K562 (cell line): ENCODE results near the gene KCNK18. TPM values are rescaled to one million over a fixed set of nuclear protein-coding genes. Genes with fewer than 3 reads are reported as not detected.

Experiments
- ATAC-seq: fragments of 200-7000 bp; cut with Tn5 transposase; 3 replicates; pipeline ENCODE4 v1.9.1; 2020; ENCODE audit warnings: moderate library complexity
- BruUV-seq: library from RNA; stranded (reverse); fragments of 400-500 nt; replicated peaks from 2 replicates; lab custom pipeline; 2021; lab: Mats Ljungman, UMichigan
- CTCF ChIA-PET: fragments of 300-600 bp; formaldehyde crosslinking; extraction: SDS; loops from one replicate; lab custom pipeline; 2021; ENCODE audit warnings: low intra/inter-chr PET ratio; lab: Yijun Ruan, JAX
- POLR2A ChIA-PET: fragments of 300-600, 350-650 bp; sonication (Branson Sonifier 250); formaldehyde crosslinking; extraction: SDS; loops from one replicate; lab custom pipeline; 2021; ENCODE audit warnings: antibody characterized with exemption, inconsistent platforms; lab: Yijun Ruan, JAX
- DNase-seq, 4 experiments: peaks; one replicate each; pipeline versions ENCODE4 v3.0.0 to v3.0.0-alpha.2; 2011 to 2018; ENCODE audit warnings: low spot score in 3 of 4, mixed read lengths in 3 of 4; ENCODE audit errors: extremely low read depth in 1 of 4
- FAIRE-seq: peaks from 2 replicates; lab custom pipeline; 2011; peaks lifted over from hg19 to GRCh38; lab: Jason Lieb, UNC
- H2AFZ ChIP-seq: 2 replicates; pipeline ENCODE4 v1.6.0; 2011; ENCODE audit warnings: low read depth, low read length, control low read depth, inconsistent platforms
- H3K27ac ChIP-seq: fragments of 200-600 bp; 3 replicates; pipeline ENCODE4 v1.8.0; 2011; ENCODE audit warnings: low read depth, mild to moderate bottlenecking, control low read depth, inconsistent platforms, low read length, moderate library complexity, mixed read lengths; ENCODE audit errors: extremely low read depth
- H3K27me3 ChIP-seq, 2 experiments: fragments of 300-600 bp in 1 of 2; 2 replicates in 1 of 2; 3 replicates in 1 of 2; pipeline versions ENCODE4 v1.6.0 to v1.8.0; 2011; ENCODE audit warnings: inconsistent platforms in 2 of 2, low read length in 2 of 2, mild to moderate bottlenecking in 1 of 2, mixed read lengths in 1 of 2, moderate library complexity in 1 of 2; ENCODE audit not compliant: control insufficient read depth in 2 of 2, insufficient read depth in 2 of 2
- H3K36me3 ChIP-seq: fragments of 300-600 bp; 3 replicates; pipeline ENCODE4 v1.8.0; 2011; ENCODE audit warnings: mild to moderate bottlenecking, low read length, inconsistent platforms; ENCODE audit not compliant: control insufficient read depth, insufficient read depth
- H3K4me1 ChIP-seq, 2 experiments: fragments of 200-600 bp in 1 of 2; replicated peaks in 1 of 2; 2 replicates in 1 of 2; 3 replicates in 1 of 2; pipeline versions ENCODE4 v1.5.1 to v1.8.0; 2011; ENCODE audit warnings: inconsistent platforms in 2 of 2, low read length in 2 of 2, mild to moderate bottlenecking in 1 of 2, mixed read lengths in 1 of 2, moderate library complexity in 1 of 2; ENCODE audit not compliant: control insufficient read depth in 2 of 2, insufficient read depth in 2 of 2
- H3K4me2 ChIP-seq: 2 replicates; pipeline ENCODE4 v1.6.1; 2011; ENCODE audit warnings: low read length, control low read depth, inconsistent platforms, mixed read lengths; ENCODE audit not compliant: insufficient read depth
- H3K4me3 ChIP-seq: fragments of 200-600 bp; sonication (generic), shearing (Covaris generic); 2 replicates; pipeline ENCODE4 v1.5.1; 2016; ENCODE audit warnings: control low read depth, inconsistent platforms
- H3K79me2 ChIP-seq: fragments of 200-600 bp; 3 replicates; pipeline ENCODE4 v1.8.0; 2011; ENCODE audit warnings: low read length, inconsistent platforms; ENCODE audit not compliant: control insufficient read depth, insufficient read depth
- H3K9ac ChIP-seq, 2 experiments: 2 replicates each; pipeline versions ENCODE4 v1.6.0 to v1.6.1; 2011; ENCODE audit warnings: low read depth in 2 of 2, low read length in 2 of 2, control low read depth in 1 of 2, inconsistent platforms in 1 of 2, mild to moderate bottlenecking in 1 of 2, mixed read lengths in 1 of 2; ENCODE audit not compliant: insufficient read depth in 1 of 2
- H3K9me1 ChIP-seq: one replicate; pipeline ENCODE4 v1.6.0; 2011; ENCODE audit warnings: inconsistent platforms, mild to moderate bottlenecking, low read length, moderate library complexity; ENCODE audit not compliant: control insufficient read depth, insufficient read depth
- H3K9me3 ChIP-seq: replicated peaks from 2 replicates; pipeline ENCODE4 v1.5.1; 2011; ENCODE audit warnings: low read depth, low read length, inconsistent platforms; ENCODE audit not compliant: control insufficient read depth, insufficient read depth
- H4K20me1 ChIP-seq: replicated peaks from 2 replicates; pipeline ENCODE4 v1.6.1; 2011; ENCODE audit warnings: low read length, inconsistent platforms, mixed read lengths; ENCODE audit not compliant: control insufficient read depth, insufficient read depth
- CEBPB ChIP-seq: fragments of 450-650 bp; IDR thresholded peaks from 2 replicates; pipeline ENCODE4 v1.6.1; 2016; ENCODE audit warnings: missing genetic modification characterization, missing compliant biosample characterization
- CEBPG ChIP-seq, 3 experiments: fragments of 200-800 bp in 1 of 3; sonication (Bioruptor generic) in 1 of 3; sonication (generic) in 1 of 3; formaldehyde crosslinking in 1 of 3; IDR thresholded peaks in 2 of 3; conservative IDR thresholded peaks in 1 of 3; 2 replicates each; pipeline versions ENCODE4 v1.6.1 to v1.8.0; 2016 to 2022; ENCODE audit warnings: missing compliant biosample characterization in 2 of 3, missing genetic modification characterization in 2 of 3, mild to moderate bottlenecking in 1 of 3, missing genetic modification reagents in 1 of 3
- CHD4 ChIP-seq: fragments of 200-600 bp; sonication (generic); IDR thresholded peaks from 3 replicates; pipeline ENCODE4 v1.6.1; 2012; ENCODE audit warnings: low read depth, mild to moderate bottlenecking, mixed read lengths, low read length, inconsistent platforms; ENCODE audit not compliant: insufficient read depth, insufficient replicate concordance, poor library complexity, severe bottlenecking
- NEUROD1 ChIP-seq: fragments of 150-350 bp; IDR thresholded peaks from 2 replicates; pipeline ENCODE4 v1.6.1; 2014; ENCODE audit warnings: borderline replicate concordance, low read length, low read depth; ENCODE audit not compliant: partially characterized antibody
- SMARCB1 ChIP-seq: IDR thresholded peaks from 2 replicates; pipeline ENCODE4 v1.6.1; 2011; ENCODE audit warnings: improper control_type of control experiment, low read depth; ENCODE audit not compliant: insufficient read length
- WGBS: fragments of 100-300 bp; shearing (Covaris generic); methylation state at CpG from one replicate; pipeline ENCODE4 v1.1.6; 2016; ENCODE audit warnings: low coverage, mixed read lengths; ENCODE audit not compliant: insufficient coverage; ENCODE audit errors: missing lambda C conversion rate; 5-methylcytosine and 5-hydroxymethylcytosine counted together
- in situ Hi-C: fragments of 300-500 bp; cut with MboI; formaldehyde crosslinking; loops from 4 replicates; pipeline ENCODE4 v1.15.0; 2018; ENCODE audit warnings: inconsistent platforms, mixed read lengths
- intact Hi-C: fragments of 100-400 bp; cut with micrococcal nuclease; formaldehyde crosslinking; loops from 2 replicates; pipeline ENCODE4 v1.14.2; 2022
- polyA plus RNA-seq, 8 experiments: library from polyadenylated mRNA; depleted of rRNA in 4 of 8; stranded (reverse) in 5 of 8; unstranded in 3 of 8; fragments of >200 nt; fragmentation: Nextera tagmentation in 2 of 8; fragmentation: Illumina TruSeq in 1 of 8; extraction: Ambion mirVana in 2 of 8; extraction: Trizol in 1 of 8; gene quantifications; 2 replicates each; pipeline versions ENCODE4 v1.2.1 to v1.2.3, GENCODE V29; 2011 to 2014; ENCODE audit warnings: inconsistent platforms in 1 of 8, missing spikeins in 1 of 8
- total RNA-seq, 7 experiments: library from RNA; depleted of rRNA in 6 of 7; stranded (reverse); fragments of >200 nt in 6 of 7; fragmentation: Illumina TruSeq in 2 of 7; extraction: Trizol in 2 of 7; gene quantifications; 2 replicates each; pipeline versions ENCODE4 v1.2.1 to v1.2.3, GENCODE V29; 2011 to 2021; ENCODE audit warnings: low replicate concordance in 1 of 7
- TF ChIP-seq, protein P1 (sequence below): IDR thresholded peaks from 3 replicates; pipeline ENCODE4 v1.6.1; 2011; ENCODE audit warnings: borderline replicate concordance, mild to moderate bottlenecking; ENCODE audit not compliant: insufficient read length, insufficient read depth

The KCNK18 gene
- total and polyA plus RNA-seq, 9 of the 15 experiments (the other 6 are each of a cell fraction or from before 2014, with no cell fraction given): not detected

GRCh38 chr10:117255835-117256460, 58.7 kb downstream of the KCNK18 start (continued):
- TF ChIP-seq NEUROD1: no peak

DNA sequence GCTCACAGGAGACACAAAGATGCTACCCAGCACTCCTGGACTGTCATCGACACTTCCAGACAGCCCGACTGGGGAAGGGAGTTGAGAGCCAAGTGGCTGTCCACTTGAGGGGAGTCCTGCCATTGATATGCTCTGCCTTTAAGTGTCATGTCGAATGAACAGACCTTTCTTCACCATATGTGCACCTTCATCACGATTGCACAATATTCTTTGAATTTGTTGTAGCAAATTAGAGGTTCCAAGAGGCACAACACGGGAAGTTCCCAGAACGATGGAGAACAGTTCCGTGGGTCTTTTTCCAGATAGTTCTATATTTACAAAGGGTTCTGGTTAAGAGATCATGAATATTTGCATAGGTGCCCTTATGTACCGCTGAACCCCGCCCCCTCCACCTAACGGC, 59.6 kb downstream of the KCNK18 start:
- no TSS peak for BruUV-seq

More for the DNA sequence above, 59.6 kb downstream of the KCNK18 start:
- Histone ChIP-seq H3K9ac (no peak overlapping the region), H3K4me2 (no peak overlapping the region), H3K36me3 (no peaks in the 10 kb centered on the region), H3K4me1 (no peaks in the 10 kb centered on the region; a peak in 1 of 5 replicates), H2AFZ (no peak overlapping the region), H3K9me1 (no peaks in the 10 kb centered on the region), H3K27me3 (peaks cover 8 to 53% of the 10 kb centered on the region in 2 experiments; a peak in 3 of 5 replicates), H3K4me3 (no peak overlapping the region), H3K27ac (no peak overlapping the region), H3K9me3 (no peaks in the 10 kb centered on the region), H3K79me2 (no peaks in the 10 kb centered on the region), H4K20me1 (no peaks in the 10 kb centered on the region)
- CTCF ChIA-PET: no interaction called here
- DNase-seq (no peak), FAIRE-seq (no peak), ATAC-seq (no peak)
- intact Hi-C loops (no loop called here), in situ Hi-C loops (no loop called here)
- POLR2A ChIA-PET: no interaction called here
- WGBS: 3% methylated on average over 10 of the region's 10 CpGs
- TF ChIP-seq CEBPG (CRISPR knock-in tag; IDR thresholded peaks at IDR 0.05) (0 out of 2 replicates have a peak, but pooled peaks have one; percentile 44), CEBPG (tag; conservative IDR thresholded peaks at IDR 0.05 in 1 of 2, IDR thresholded peaks at IDR 0.05 in 1 of 2) (peak; percentile 45 to 71; a peak in 3 of 4 replicates), SMARCB1 (no peak), CEBPB (tag) (peak; percentile 88), CHD4 (no peak)
- TF ChIP-seq, protein P1, sequence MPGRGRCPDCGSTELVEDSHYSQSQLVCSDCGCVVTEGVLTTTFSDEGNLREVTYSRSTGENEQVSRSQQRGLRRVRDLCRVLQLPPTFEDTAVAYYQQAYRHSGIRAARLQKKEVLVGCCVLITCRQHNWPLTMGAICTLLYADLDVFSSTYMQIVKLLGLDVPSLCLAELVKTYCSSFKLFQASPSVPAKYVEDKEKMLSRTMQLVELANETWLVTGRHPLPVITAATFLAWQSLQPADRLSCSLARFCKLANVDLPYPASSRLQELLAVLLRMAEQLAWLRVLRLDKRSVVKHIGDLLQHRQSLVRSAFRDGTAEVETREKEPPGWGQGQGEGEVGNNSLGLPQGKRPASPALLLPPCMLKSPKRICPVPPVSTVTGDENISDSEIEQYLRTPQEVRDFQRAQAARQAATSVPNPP: no peak
